EL (cell line): ENCODE data around the gene IFI27L1.
A peak's percentile ranks its signal among the peaks of the same experiment; 100 is the strongest.

Source experiments
- DNase-seq: peaks from one replicate; pipeline ENCODE4 v3.0.0-alpha.2; 2016

IFI27L1 gene

GRCh38 chr14:94080621-94081385, at the start of gene IFI27L1, which contains the start of gene DDX24:
IFI27L1 (plus strand) TSS chr14:94081310; CDS start chr14:94096938, 15,628 bp downstream.
DDX24 (minus strand) TSS chr14:94081202; CDS start chr14:94079742, 1,460 bp downstream.
- DNase-seq, result peak; percentile 96

- no peak for DNase-seq
Measured at GRCh38 chr14:94031883-94032279, 49.2 kb upstream of the IFI27L1 start.

GRCh38 chr14:94034886-94035285, 46.2 kb upstream of the IFI27L1 start:
- no peak for DNase-seq

- DNase-seq, result peak; percentile 78
Measured at GRCh38 chr14:94036313-94037167, 44.6 kb upstream of the IFI27L1 start.

- no peak for DNase-seq
Measured at GRCh38 chr14:94037954-94038353, 43.2 kb upstream of the IFI27L1 start.

GRCh38 chr14:94038510-94038909, 42.6 kb upstream of the IFI27L1 start:
- DNase-seq, result no peak

GRCh38 chr14:94038921-94039629, 42.0 kb upstream of the IFI27L1 start:
- no peak for DNase-seq

GRCh38 chr14:94040247-94040646, 40.9 kb upstream of the IFI27L1 start:
- no peak for DNase-seq

GRCh38 chr14:94040796-94041195, 40.3 kb upstream of the IFI27L1 start:
- DNase-seq, result no peak

GRCh38 chr14:94041551-94042346, 39.4 kb upstream of the IFI27L1 start:
- DNase-seq, result peak; percentile 79

GRCh38 chr14:94042433-94043091, 38.5 kb upstream of the IFI27L1 start:
- DNase-seq, result no peak

- no peak for DNase-seq
Measured at GRCh38 chr14:94043111-94043755, 37.9 kb upstream of the IFI27L1 start.

GRCh38 chr14:94043756-94044475, 37.2 kb upstream of the IFI27L1 start:
- DNase-seq, result no peak

GRCh38 chr14:94044476-94045091, 36.5 kb upstream of the IFI27L1 start:
- no peak for DNase-seq

- no peak for DNase-seq
Measured at GRCh38 chr14:94045101-94045500, 36.0 kb upstream of the IFI27L1 start.

GRCh38 chr14:94045563-94046345, 35.4 kb upstream of the IFI27L1 start:
- no peak for DNase-seq

- DNase-seq, result no peak
Measured at GRCh38 chr14:94046696-94047250, 34.3 kb upstream of the IFI27L1 start.

- DNase-seq, result no peak
Measured at GRCh38 chr14:94047581-94047980, 33.5 kb upstream of the IFI27L1 start.
